Prostate gland (tissue), 2 donors: ENCODE data around the gene MAP3K13.

ENCODE experiments used
- POLR2AphosphoS5 ChIP-seq: sonication (generic); formaldehyde crosslinking; IDR thresholded peaks from one replicate; pipeline ENCODE4 v1.6.1; 2017; ENCODE audit warnings: antibody characterized with exemption
- TF ChIP-seq, protein P1 (sequence below), 4 experiments: fragments of 200-600 bp in 2 of 4; fragments of 450-650 bp in 2 of 4; sonication (generic) in 2 of 4; IDR thresholded peaks; 1 replicate in 3 of 4; 2 replicates in 1 of 4; pipeline ENCODE4 v1.5.1; 2016 to 2019; ENCODE audit warnings: antibody characterized with exemption in 4 of 4, mild to moderate bottlenecking in 2 of 4, moderate library complexity in 2 of 4

DNA sequence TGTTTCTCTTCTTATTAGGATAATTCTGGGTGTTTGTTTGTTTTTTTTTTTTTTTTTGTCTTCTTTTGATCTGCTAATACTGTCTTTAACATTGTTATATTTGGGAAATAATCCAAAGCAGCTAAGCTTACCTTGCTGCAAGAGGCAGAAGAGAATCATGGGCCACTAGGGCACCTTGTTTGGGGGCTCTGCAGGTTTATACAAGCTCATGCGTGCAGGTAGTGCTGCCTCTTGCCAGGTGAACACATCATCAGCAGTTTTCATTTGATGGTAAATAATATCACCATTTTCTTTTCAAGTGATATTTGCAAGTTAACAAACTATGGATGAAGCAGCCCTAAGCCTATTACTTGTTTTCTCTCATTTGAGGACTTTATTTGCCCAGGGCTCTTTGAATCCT, 37.9 kb downstream of the MAP3K13 start:
- TF ChIP-seq, protein P1, sequence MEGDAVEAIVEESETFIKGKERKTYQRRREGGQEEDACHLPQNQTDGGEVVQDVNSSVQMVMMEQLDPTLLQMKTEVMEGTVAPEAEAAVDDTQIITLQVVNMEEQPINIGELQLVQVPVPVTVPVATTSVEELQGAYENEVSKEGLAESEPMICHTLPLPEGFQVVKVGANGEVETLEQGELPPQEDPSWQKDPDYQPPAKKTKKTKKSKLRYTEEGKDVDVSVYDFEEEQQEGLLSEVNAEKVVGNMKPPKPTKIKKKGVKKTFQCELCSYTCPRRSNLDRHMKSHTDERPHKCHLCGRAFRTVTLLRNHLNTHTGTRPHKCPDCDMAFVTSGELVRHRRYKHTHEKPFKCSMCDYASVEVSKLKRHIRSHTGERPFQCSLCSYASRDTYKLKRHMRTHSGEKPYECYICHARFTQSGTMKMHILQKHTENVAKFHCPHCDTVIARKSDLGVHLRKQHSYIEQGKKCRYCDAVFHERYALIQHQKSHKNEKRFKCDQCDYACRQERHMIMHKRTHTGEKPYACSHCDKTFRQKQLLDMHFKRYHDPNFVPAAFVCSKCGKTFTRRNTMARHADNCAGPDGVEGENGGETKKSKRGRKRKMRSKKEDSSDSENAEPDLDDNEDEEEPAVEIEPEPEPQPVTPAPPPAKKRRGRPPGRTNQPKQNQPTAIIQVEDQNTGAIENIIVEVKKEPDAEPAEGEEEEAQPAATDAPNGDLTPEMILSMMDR (IDR thresholded peaks at IDR 0.05): no peak
- TF ChIP-seq POLR2AphosphoS5: no peak
